ENCODE data around the gene BMP8A.

DNA sequence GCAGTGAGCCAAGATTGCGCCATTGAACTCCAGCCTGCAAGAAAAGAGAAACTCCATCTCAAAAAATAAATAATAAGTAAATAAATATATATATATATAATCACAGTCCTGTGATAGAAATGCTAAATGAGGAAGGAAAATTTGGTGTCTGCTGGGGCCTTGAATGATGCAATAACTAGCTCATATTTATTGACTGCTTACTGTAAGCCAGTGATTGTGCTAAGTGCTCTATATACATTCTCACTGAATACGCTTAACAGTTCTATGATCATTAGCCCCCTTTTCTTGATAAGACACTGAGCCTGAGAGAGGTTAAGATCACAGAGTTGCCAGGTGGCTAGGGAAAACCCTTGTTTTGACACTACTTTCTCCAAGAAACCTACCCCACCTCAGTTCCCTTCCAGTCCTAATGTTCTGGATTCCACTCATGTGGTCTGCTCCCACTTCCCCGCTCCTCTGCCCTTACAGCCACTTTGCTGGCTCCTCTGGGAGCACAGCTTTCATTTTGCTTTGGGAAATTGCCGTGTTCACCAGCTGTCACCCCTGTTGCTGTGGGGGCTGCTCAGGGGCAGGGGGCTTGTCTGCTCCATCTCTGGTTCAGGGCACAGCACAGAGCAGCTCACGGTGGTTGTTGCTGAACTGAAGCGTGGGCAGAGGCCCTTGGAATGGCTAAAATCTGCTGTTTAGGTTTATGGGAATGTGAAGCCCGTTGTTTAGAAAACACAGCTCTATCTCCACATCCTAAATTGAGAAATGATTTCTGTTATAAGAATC lies 2.5 kb upstream of the BMP8A start:
- no peak for TF ChIP-seq POLR2AphosphoS5 (IDR thresholded peaks at IDR 0.05)
- TF ChIP-seq, protein P1, sequence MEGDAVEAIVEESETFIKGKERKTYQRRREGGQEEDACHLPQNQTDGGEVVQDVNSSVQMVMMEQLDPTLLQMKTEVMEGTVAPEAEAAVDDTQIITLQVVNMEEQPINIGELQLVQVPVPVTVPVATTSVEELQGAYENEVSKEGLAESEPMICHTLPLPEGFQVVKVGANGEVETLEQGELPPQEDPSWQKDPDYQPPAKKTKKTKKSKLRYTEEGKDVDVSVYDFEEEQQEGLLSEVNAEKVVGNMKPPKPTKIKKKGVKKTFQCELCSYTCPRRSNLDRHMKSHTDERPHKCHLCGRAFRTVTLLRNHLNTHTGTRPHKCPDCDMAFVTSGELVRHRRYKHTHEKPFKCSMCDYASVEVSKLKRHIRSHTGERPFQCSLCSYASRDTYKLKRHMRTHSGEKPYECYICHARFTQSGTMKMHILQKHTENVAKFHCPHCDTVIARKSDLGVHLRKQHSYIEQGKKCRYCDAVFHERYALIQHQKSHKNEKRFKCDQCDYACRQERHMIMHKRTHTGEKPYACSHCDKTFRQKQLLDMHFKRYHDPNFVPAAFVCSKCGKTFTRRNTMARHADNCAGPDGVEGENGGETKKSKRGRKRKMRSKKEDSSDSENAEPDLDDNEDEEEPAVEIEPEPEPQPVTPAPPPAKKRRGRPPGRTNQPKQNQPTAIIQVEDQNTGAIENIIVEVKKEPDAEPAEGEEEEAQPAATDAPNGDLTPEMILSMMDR (IDR thresholded peaks at IDR 0.05 in 8 of 11, conservative IDR thresholded peaks at IDR 0.05 in 3 of 11): no peak
- no peak for TF ChIP-seq POLR2A (IDR thresholded peaks at IDR 0.05)
